ENCODE measurements around the gene GNL1.

- TF ChIP-seq, protein P1, sequence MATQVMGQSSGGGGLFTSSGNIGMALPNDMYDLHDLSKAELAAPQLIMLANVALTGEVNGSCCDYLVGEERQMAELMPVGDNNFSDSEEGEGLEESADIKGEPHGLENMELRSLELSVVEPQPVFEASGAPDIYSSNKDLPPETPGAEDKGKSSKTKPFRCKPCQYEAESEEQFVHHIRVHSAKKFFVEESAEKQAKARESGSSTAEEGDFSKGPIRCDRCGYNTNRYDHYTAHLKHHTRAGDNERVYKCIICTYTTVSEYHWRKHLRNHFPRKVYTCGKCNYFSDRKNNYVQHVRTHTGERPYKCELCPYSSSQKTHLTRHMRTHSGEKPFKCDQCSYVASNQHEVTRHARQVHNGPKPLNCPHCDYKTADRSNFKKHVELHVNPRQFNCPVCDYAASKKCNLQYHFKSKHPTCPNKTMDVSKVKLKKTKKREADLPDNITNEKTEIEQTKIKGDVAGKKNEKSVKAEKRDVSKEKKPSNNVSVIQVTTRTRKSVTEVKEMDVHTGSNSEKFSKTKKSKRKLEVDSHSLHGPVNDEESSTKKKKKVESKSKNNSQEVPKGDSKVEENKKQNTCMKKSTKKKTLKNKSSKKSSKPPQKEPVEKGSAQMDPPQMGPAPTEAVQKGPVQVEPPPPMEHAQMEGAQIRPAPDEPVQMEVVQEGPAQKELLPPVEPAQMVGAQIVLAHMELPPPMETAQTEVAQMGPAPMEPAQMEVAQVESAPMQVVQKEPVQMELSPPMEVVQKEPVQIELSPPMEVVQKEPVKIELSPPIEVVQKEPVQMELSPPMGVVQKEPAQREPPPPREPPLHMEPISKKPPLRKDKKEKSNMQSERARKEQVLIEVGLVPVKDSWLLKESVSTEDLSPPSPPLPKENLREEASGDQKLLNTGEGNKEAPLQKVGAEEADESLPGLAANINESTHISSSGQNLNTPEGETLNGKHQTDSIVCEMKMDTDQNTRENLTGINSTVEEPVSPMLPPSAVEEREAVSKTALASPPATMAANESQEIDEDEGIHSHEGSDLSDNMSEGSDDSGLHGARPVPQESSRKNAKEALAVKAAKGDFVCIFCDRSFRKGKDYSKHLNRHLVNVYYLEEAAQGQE (IDR thresholded peaks at IDR 0.05; ENCODE audit: low read depth) = no peak
- TF ChIP-seq POLR2A (IDR thresholded peaks at IDR 0.05; ENCODE audit: borderline replicate concordance, extremely low read depth, insufficient read depth, insufficient read length) = no peak
- no peak for TF ChIP-seq CTCF (IDR thresholded peaks at IDR 0.05 in 2 of 3, conservative IDR thresholded peaks at IDR 0.05 in 1 of 3; ENCODE audit: borderline replicate concordance in 1 of 3, insufficient read depth in 1 of 3, low read depth in 2 of 3, low read length in 2 of 3)
Measured at GRCh38 chr6:30495993-30496392, 60.3 kb downstream of the GNL1 start.

Data from HCT116 (cell line).